HEK293 (cell line): ENCODE measurements around the gene ZCCHC24.

Source experiments
- CTCF ChIA-PET: fragments of 350-600 bp; formaldehyde crosslinking; extraction: SDS; loops from one replicate; lab custom pipeline; 2021; ENCODE audit warnings: antibody characterized with exemption; lab: Yijun Ruan, JAX
- POLR2A ChIA-PET: fragments of 300-600 bp; formaldehyde crosslinking; extraction: SDS; loops from one replicate; lab custom pipeline; 2020; ENCODE audit warnings: antibody characterized with exemption, inconsistent platforms; lab: Yijun Ruan, JAX
- H3K27ac ChIP-seq: fragments of 200-500 bp; sonication (Bioruptor generic); 2 replicates; pipeline ENCODE4 v1.5.1; 2014; ENCODE audit warnings: low read depth, low read length, control low read depth, inconsistent platforms; ENCODE audit errors: extremely low read depth
- H3K36me3 ChIP-seq, 2 experiments: fragments of 200-500 bp in 1 of 2; sonication (Bioruptor generic) in 1 of 2; 1 replicate in 1 of 2; 2 replicates in 1 of 2; pipeline ENCODE4 v1.5.1; 2014 to 2017; ENCODE audit warnings: inconsistent platforms in 2 of 2, low read length in 2 of 2; ENCODE audit not compliant: control insufficient read depth in 2 of 2, insufficient read depth in 1 of 2
- H3K4me1 ChIP-seq: fragments of 200-500 bp; sonication (Bioruptor generic); 2 replicates; pipeline ENCODE4 v1.5.1; 2014; ENCODE audit warnings: mild to moderate bottlenecking, low read length, inconsistent platforms; ENCODE audit not compliant: control insufficient read depth, insufficient read depth
- H3K4me3 ChIP-seq: 2 replicates; pipeline ENCODE4 v1.5.1; 2011; ENCODE audit warnings: low read depth, mild to moderate bottlenecking, control low read depth, low read length, moderate library complexity
- H3K9me3 ChIP-seq: fragments of 200-500 bp; sonication (Bioruptor generic); 2 replicates; pipeline ENCODE4 v1.5.1; 2014; ENCODE audit warnings: low read depth, low read length, inconsistent platforms; ENCODE audit not compliant: control insufficient read depth, insufficient read depth
- GLIS2 ChIP-seq: fragments of 450-650 bp; formaldehyde crosslinking; IDR thresholded peaks from 2 replicates; pipeline ENCODE4 v1.5.1; 2016; ENCODE audit warnings: missing biosample characterization, missing genetic modification characterization
- KLF8 ChIP-seq: fragments of 450-650 bp; formaldehyde crosslinking; IDR thresholded peaks from 2 replicates; pipeline ENCODE4 v1.5.1; 2016; ENCODE audit warnings: missing biosample characterization, missing genetic modification characterization
- OSR2 ChIP-seq: fragments of 450-650 bp; formaldehyde crosslinking; IDR thresholded peaks from 2 replicates; pipeline ENCODE4 v1.5.1; 2016; ENCODE audit warnings: missing biosample characterization, missing genetic modification characterization
- PRDM1 ChIP-seq: fragments of 450-650 bp; formaldehyde crosslinking; IDR thresholded peaks from 2 replicates; pipeline ENCODE4; 2016; ENCODE audit warnings: missing biosample characterization, missing genetic modification characterization
- ZNF18 ChIP-seq: fragments of 450-650 bp; formaldehyde crosslinking; IDR thresholded peaks from 2 replicates; pipeline ENCODE4 v1.5.1; 2016; ENCODE audit warnings: missing biosample characterization, missing genetic modification characterization
- ZNF214 ChIP-seq: fragments of 450-650 bp; formaldehyde crosslinking; IDR thresholded peaks from 2 replicates; pipeline ENCODE4 v1.5.1; 2017; ENCODE audit warnings: missing biosample characterization, mild to moderate bottlenecking, missing genetic modification characterization, borderline replicate concordance
- ZNF302 ChIP-seq: fragments of 450-650 bp; formaldehyde crosslinking; IDR thresholded peaks from 2 replicates; pipeline ENCODE4 v1.5.1; 2016; ENCODE audit warnings: missing biosample characterization, missing genetic modification characterization, low read depth
- ZNF324 ChIP-seq: fragments of 450-650 bp; formaldehyde crosslinking; IDR thresholded peaks from 2 replicates; pipeline ENCODE4 v1.5.1; 2016; ENCODE audit warnings: missing biosample characterization, missing genetic modification characterization
- ZNF350 ChIP-seq: fragments of 450-650 bp; formaldehyde crosslinking; IDR thresholded peaks from 2 replicates; pipeline ENCODE4 v1.5.0; 2017; ENCODE audit warnings: missing biosample characterization, mild to moderate bottlenecking, missing genetic modification characterization
- ZNF354C ChIP-seq: fragments of 450-650 bp; formaldehyde crosslinking; IDR thresholded peaks from 2 replicates; pipeline ENCODE4 v1.5.1; 2016; ENCODE audit warnings: missing biosample characterization, missing genetic modification characterization, low read depth, borderline replicate concordance
- ZNF473 ChIP-seq: fragments of 450-650 bp; formaldehyde crosslinking; IDR thresholded peaks from 2 replicates; pipeline ENCODE4 v1.5.1; 2017; ENCODE audit warnings: missing biosample characterization, missing genetic modification characterization
- ZNF548 ChIP-seq: fragments of 450-650 bp; formaldehyde crosslinking; IDR thresholded peaks from 2 replicates; pipeline ENCODE4 v1.5.1; 2016; ENCODE audit warnings: missing biosample characterization, missing genetic modification characterization
- ZSCAN16 ChIP-seq: fragments of 450-650 bp; formaldehyde crosslinking; IDR thresholded peaks from 2 replicates; pipeline ENCODE4 v1.5.1; 2016; ENCODE audit warnings: missing biosample characterization, missing genetic modification characterization
- TF ChIP-seq, protein P1 (sequence below): fragments of 450-650 bp; formaldehyde crosslinking; IDR thresholded peaks from 2 replicates; pipeline ENCODE4 v1.5.1; 2016; ENCODE audit warnings: missing biosample characterization, missing genetic modification characterization, low read depth
- TF ChIP-seq, protein P2 (sequence below): fragments of 450-650 bp; formaldehyde crosslinking; IDR thresholded peaks from 2 replicates; pipeline ENCODE4 v1.5.1; 2016; ENCODE audit warnings: missing biosample characterization, missing genetic modification characterization
- TF ChIP-seq, protein P3 (sequence below): fragments of 450-650 bp; formaldehyde crosslinking; IDR thresholded peaks from 2 replicates; pipeline ENCODE4 v1.5.1; 2016; ENCODE audit warnings: missing biosample characterization, missing genetic modification characterization
- TF ChIP-seq, protein P4 (sequence below): fragments of 450-650 bp; formaldehyde crosslinking; conservative IDR thresholded peaks from 2 replicates; pipeline ENCODE4 v1.5.1; 2016; ENCODE audit warnings: low read depth, missing biosample characterization, missing genetic modification characterization
- TF ChIP-seq, protein P5 (sequence below): fragments of 450-650 bp; formaldehyde crosslinking; IDR thresholded peaks from 2 replicates; pipeline ENCODE4 v1.5.1; 2016; ENCODE audit warnings: missing biosample characterization, missing genetic modification characterization

Gene ZCCHC24

DNA sequence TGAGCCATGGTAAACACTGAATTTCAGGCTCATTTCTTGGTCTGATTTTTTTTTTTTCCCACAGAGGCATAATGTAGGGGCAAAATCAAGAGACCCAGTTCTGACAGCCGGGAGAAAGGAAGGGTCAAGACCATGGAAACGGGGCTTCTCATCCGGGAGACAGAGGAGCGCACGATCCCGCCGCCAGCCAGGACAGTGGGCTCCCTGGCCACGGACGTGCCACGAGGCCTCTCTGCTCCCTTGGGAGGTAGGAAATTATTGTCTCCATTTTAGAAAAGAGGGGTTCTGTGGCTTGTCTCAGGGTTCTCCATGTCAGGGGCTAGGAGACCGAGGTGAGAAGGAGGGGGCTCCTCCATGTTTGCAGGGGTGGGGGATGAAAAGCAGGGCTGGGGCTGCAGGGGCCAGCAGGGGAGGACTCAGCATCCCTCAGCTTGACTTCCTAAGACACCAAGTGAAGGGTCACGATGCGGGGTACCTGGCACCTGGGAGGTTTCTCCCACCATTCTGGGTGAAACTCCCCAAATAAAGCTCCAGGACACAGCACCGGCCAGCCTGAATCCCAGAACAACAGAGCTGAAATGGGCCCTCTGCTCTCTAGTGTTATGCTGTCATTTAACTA, 60.5 kb downstream of the ZCCHC24 start:
- H3K4me3 ChIP-seq = no peak overlapping the region
- TF ChIP-seq KLF8 (tag by site-specific recombination) (no peak), PRDM1 (no peak), ZNF18 (tag by site-specific recombination) (no peak), ZNF350 (tag by site-specific recombination) (no peak), ZNF324 (tag by site-specific recombination) (no peak), ZNF214 (tag by site-specific recombination) (no peak), ZNF302 (tag by site-specific recombination) (no peak), ZNF473 (no peak), ZNF548 (tag by site-specific recombination) (no peak), GLIS2 (tag by site-specific recombination) (no peak), OSR2 (tag by site-specific recombination) (no peak), ZSCAN16 (no peak), ZNF354C (tag by site-specific recombination) (no peak)
- TF ChIP-seq, protein P1, sequence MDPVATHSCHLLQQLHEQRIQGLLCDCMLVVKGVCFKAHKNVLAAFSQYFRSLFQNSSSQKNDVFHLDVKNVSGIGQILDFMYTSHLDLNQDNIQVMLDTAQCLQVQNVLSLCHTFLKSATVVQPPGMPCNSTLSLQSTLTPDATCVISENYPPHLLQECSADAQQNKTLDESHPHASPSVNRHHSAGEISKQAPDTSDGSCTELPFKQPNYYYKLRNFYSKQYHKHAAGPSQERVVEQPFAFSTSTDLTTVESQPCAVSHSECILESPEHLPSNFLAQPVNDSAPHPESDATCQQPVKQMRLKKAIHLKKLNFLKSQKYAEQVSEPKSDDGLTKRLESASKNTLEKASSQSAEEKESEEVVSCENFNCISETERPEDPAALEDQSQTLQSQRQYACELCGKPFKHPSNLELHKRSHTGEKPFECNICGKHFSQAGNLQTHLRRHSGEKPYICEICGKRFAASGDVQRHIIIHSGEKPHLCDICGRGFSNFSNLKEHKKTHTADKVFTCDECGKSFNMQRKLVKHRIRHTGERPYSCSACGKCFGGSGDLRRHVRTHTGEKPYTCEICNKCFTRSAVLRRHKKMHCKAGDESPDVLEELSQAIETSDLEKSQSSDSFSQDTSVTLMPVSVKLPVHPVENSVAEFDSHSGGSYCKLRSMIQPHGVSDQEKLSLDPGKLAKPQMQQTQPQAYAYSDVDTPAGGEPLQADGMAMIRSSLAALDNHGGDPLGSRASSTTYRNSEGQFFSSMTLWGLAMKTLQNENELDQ (tag by site-specific recombination) = no peak
- TF ChIP-seq, protein P2, sequence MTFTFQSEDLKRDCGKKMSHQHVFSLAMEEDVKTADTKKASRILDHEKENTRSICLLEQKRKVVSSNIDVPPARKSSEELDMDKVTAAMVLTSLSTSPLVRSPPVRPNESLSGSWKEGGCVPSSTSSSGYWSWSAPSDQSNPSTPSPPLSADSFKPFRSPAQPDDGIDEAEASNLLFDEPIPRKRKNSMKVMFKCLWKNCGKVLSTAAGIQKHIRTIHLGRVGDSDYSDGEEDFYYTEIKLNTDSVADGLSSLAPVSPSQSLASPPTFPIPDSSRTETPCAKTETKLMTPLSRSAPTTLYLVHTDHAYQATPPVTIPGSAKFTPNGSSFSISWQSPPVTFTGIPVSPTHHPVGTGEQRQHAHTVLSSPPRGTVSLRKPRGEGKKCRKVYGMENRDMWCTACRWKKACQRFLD (tag by site-specific recombination) = no peak
- TF ChIP-seq, protein P3, sequence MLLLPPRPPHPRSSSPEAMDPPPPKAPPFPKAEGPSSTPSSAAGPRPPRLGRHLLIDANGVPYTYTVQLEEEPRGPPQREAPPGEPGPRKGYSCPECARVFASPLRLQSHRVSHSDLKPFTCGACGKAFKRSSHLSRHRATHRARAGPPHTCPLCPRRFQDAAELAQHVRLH (tag by site-specific recombination) = no peak
- TF ChIP-seq, protein P4, sequence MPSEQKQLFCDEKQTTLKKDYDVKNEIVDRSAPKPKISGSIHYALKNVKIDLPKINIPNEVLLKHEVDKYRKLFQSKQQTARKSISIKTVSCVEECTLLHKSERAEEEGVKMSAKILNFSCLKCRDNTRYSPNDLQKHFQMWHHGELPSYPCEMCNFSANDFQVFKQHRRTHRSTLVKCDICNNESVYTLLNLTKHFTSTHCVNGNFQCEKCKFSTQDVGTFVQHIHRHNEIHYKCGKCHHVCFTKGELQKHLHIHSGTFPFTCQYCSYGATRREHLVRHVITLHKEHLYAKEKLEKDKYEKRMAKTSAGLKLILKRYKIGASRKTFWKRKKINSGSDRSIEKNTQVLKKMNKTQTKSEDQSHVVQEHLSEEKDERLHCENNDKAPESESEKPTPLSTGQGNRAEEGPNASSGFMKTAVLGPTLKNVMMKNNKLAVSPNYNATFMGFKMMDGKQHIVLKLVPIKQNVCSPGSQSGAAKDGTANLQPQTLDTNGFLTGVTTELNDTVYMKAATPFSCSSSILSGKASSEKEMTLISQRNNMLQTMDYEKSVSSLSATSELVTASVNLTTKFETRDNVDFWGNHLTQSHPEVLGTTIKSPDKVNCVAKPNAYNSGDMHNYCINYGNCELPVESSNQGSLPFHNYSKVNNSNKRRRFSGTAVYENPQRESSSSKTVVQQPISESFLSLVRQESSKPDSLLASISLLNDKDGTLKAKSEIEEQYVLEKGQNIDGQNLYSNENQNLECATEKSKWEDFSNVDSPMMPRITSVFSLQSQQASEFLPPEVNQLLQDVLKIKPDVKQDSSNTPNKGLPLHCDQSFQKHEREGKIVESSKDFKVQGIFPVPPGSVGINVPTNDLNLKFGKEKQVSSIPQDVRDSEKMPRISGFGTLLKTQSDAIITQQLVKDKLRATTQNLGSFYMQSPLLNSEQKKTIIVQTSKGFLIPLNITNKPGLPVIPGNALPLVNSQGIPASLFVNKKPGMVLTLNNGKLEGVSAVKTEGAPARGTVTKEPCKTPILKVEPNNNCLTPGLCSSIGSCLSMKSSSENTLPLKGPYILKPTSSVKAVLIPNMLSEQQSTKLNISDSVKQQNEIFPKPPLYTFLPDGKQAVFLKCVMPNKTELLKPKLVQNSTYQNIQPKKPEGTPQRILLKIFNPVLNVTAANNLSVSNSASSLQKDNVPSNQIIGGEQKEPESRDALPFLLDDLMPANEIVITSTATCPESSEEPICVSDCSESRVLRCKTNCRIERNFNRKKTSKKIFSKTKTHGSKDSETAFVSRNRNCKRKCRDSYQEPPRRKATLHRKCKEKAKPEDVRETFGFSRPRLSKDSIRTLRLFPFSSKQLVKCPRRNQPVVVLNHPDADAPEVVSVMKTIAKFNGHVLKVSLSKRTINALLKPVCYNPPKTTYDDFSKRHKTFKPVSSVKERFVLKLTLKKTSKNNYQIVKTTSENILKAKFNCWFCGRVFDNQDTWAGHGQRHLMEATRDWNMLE = no peak
- TF ChIP-seq, protein P5, sequence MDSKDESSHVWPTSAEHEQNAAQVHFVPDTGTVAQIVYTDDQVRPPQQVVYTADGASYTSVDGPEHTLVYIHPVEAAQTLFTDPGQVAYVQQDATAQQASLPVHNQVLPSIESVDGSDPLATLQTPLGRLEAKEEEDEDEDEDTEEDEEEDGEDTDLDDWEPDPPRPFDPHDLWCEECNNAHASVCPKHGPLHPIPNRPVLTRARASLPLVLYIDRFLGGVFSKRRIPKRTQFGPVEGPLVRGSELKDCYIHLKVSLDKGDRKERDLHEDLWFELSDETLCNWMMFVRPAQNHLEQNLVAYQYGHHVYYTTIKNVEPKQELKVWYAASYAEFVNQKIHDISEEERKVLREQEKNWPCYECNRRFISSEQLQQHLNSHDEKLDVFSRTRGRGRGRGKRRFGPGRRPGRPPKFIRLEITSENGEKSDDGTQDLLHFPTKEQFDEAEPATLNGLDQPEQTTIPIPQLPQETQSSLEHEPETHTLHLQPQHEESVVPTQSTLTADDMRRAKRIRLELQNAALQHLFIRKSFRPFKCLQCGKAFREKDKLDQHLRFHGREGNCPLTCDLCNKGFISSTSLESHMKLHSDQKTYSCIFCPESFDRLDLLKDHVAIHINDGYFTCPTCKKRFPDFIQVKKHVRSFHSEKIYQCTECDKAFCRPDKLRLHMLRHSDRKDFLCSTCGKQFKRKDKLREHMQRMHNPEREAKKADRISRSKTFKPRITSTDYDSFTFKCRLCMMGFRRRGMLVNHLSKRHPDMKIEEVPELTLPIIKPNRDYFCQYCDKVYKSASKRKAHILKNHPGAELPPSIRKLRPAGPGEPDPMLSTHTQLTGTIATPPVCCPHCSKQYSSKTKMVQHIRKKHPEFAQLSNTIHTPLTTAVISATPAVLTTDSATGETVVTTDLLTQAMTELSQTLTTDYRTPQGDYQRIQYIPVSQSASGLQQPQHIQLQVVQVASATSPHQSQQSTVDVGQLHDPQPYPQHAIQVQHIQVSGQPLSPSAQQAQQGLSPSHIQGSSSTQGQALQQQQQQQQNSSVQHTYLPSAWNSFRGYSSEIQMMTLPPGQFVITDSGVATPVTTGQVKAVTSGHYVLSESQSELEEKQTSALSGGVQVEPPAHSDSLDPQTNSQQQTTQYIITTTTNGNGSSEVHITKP = no peak
- H3K27ac ChIP-seq = no peak overlapping the region
- ChIA-PET POLR2A (no interaction called here), CTCF (interaction anchor here (1.3 to 2.7 kb wide), 2 partner anchors 10 to 15 kb away, joined by 5 to 11 read pairs; no protein-coding TSS in a partner anchor)
- H3K4me1 ChIP-seq = peaks cover 4% of the 10 kb centered on the region
- no peaks in the 10 kb centered on the region for H3K9me3 ChIP-seq
- no peaks in the 10 kb centered on the region for H3K36me3 ChIP-seq
